HG03571 (cell line): ENCODE measurements around the gene EIF4G1.
"Not testable (repeated sequence)": the region's sequence is repeated elsewhere in the genome, so short reads cannot be mapped to it uniquely, and the experiment has no call there.

Source experiments
- ATAC-seq: cut with Tn5 transposase; IDR thresholded peaks from one replicate; pipeline ENCODE4 v1.9.1; 2021; ENCODE audit not compliant: unreplicated experiment

The EIF4G1 gene

GRCh38 chr3:184314363-184314699 is at the start of gene EIF4G1:
EIF4G1 (plus strand) TSS chr3:184314606; CDS start chr3:184315797, 1,191 bp downstream.
- peak; percentile 77 for ATAC-seq

GRCh38 chr3:184267249-184267648 is 47.2 kb upstream of the EIF4G1 start:
- ATAC-seq = not testable (repeated sequence)

GRCh38 chr3:184272269-184272668 is 42.1 kb upstream of the EIF4G1 start:
- ATAC-seq = no peak

- ATAC-seq = no peak
These were observed 39.1 kb upstream of the EIF4G1 start for GRCh38 chr3:184275381-184275701.

GRCh38 chr3:184275961-184276910 is 38.2 kb upstream of the EIF4G1 start, which contains the start of gene ECE2:
ECE2 (plus strand) TSS chr3:184276022; CDS start chr3:184276154, 132 bp downstream.
- no peak for ATAC-seq

GRCh38 chr3:184277366-184277765 is 37.0 kb upstream of the EIF4G1 start:
- no peak for ATAC-seq

- ATAC-seq = no peak
These were observed 31.5 kb upstream of the EIF4G1 start for GRCh38 chr3:184282941-184283340.

GRCh38 chr3:184283681-184284080 is 30.7 kb upstream of the EIF4G1 start:
- no peak for ATAC-seq

GRCh38 chr3:184284696-184285095 is 29.7 kb upstream of the EIF4G1 start:
- no peak for ATAC-seq

- no peak for ATAC-seq
These were observed 24.9 kb upstream of the EIF4G1 start for GRCh38 chr3:184289426-184289938.

- no peak for ATAC-seq
These were observed 24.1 kb upstream of the EIF4G1 start for GRCh38 chr3:184290331-184290730.

GRCh38 chr3:184291044-184291737 is 23.2 kb upstream of the EIF4G1 start:
- no peak for ATAC-seq

GRCh38 chr3:184291738-184292445 is 22.5 kb upstream of the EIF4G1 start:
- no peak for ATAC-seq

- no peak for ATAC-seq
These were observed 18.6 kb upstream of the EIF4G1 start for GRCh38 chr3:184295771-184296170.

- no peak for ATAC-seq
These were observed 17.8 kb upstream of the EIF4G1 start for GRCh38 chr3:184296616-184297015.

GRCh38 chr3:184298759-184299487 is 15.5 kb upstream of the EIF4G1 start, which contains the start of gene PSMD2:
PSMD2 (plus strand) TSS chr3:184299241; CDS start chr3:184299267, 26 bp downstream.
- peak; percentile 87 for ATAC-seq

GRCh38 chr3:184299488-184300377 is 14.7 kb upstream of the EIF4G1 start:
- no peak for ATAC-seq

GRCh38 chr3:184300378-184300720 is 14.1 kb upstream of the EIF4G1 start:
- no peak for ATAC-seq

GRCh38 chr3:184305577-184305976 is 8.8 kb upstream of the EIF4G1 start:
- ATAC-seq = no peak
